Endothelial cell of umbilical vein (primary cell): ENCODE results near the gene TRIM24. TPM values are rescaled to one million over a fixed set of nuclear protein-coding genes. Genes with fewer than 3 reads are reported as not detected.
"Not testable (repeated sequence)": the region's sequence is repeated elsewhere in the genome, so short reads cannot be mapped to it uniquely, and the experiment has no call there.

ENCODE experiments used
- Bru-seq: library from RNA; stranded (reverse); fragments of 400-500 nt; gene quantifications from one replicate; lab custom pipeline; 2021; lab: Mats Ljungman, UMichigan
- BruChase-seq, 2 experiments: library from RNA; stranded (reverse); fragments of 400-500 nt; gene quantifications; one replicate each; lab custom pipeline; 2021; lab: Mats Ljungman, UMichigan
- BruUV-seq: library from RNA; stranded (reverse); fragments of 400-500 nt; replicated peaks from 2 replicates; lab custom pipeline; 2021; lab: Mats Ljungman, UMichigan
- CTCF ChIA-PET: fragments of 300-600, 350-600 bp; sonication (Branson Sonifier 250); formaldehyde crosslinking; loops from one replicate; lab custom pipeline; 2021; ENCODE audit warnings: antibody characterized with exemption, inconsistent platforms; lab: Charles Lee
- POLR2A ChIA-PET: fragments of 300-600, 350-600 bp; sonication (Branson Sonifier 250); formaldehyde crosslinking; loops from one replicate; lab custom pipeline; 2021; ENCODE audit warnings: antibody characterized with exemption, inconsistent platforms; lab: Charles Lee
- DNase-seq: peaks from one replicate; pipeline ENCODE4 v3.0.0-alpha.2; 2011; ENCODE audit warnings: low read depth, low spot score
- FAIRE-seq: peaks from 2 replicates; lab custom pipeline; 2011; peaks lifted over from hg19 to GRCh38; lab: Jason Lieb, UNC
- H2AFZ ChIP-seq: 2 replicates; pipeline ENCODE4 v1.6.0; 2012; ENCODE audit warnings: low read depth, low read length, control low read depth, inconsistent platforms
- H3K27ac ChIP-seq: 2 replicates; pipeline ENCODE4 v1.5.1; 2011; ENCODE audit warnings: low read depth, mild to moderate bottlenecking, control low read depth, low read length, moderate library complexity; ENCODE audit not compliant: insufficient read depth
- H3K27me3 ChIP-seq, 2 experiments: 2 replicates each; pipeline versions ENCODE4 v1.6.0 to v1.6.1; 2011; ENCODE audit warnings: low read length in 2 of 2, mixed read lengths in 1 of 2; ENCODE audit not compliant: control insufficient read depth in 2 of 2, insufficient read depth in 2 of 2
- H3K36me3 ChIP-seq, 2 experiments: 2 replicates in 1 of 2; 3 replicates in 1 of 2; pipeline ENCODE4 v1.5.1; 2011; ENCODE audit warnings: low read length in 2 of 2, mild to moderate bottlenecking in 1 of 2, moderate library complexity in 1 of 2; ENCODE audit not compliant: control insufficient read depth in 2 of 2, insufficient read depth in 2 of 2; ENCODE audit errors: extremely low read depth in 1 of 2
- H3K4me1 ChIP-seq: 3 replicates; pipeline ENCODE4 v1.5.1; 2011; ENCODE audit warnings: mild to moderate bottlenecking, low read length; ENCODE audit not compliant: control insufficient read depth, insufficient read depth; ENCODE audit errors: extremely low read depth
- H3K4me2 ChIP-seq: 2 replicates; pipeline ENCODE4 v1.6.1; 2011; ENCODE audit warnings: low read length, control low read depth, mixed read lengths; ENCODE audit not compliant: insufficient read depth
- H3K4me3 ChIP-seq, 3 experiments: fragments of 200-600 bp in 1 of 3; sonication (generic), shearing (Covaris generic) in 1 of 3; replicated peaks in 1 of 3; 2 replicates each; pipeline ENCODE4 v1.5.1; 2011 to 2016; ENCODE audit warnings: control low read depth in 3 of 3, low read length in 3 of 3, mild to moderate bottlenecking in 2 of 3, inconsistent platforms in 1 of 3, low read depth in 1 of 3, moderate library complexity in 1 of 3; ENCODE audit not compliant: insufficient read depth in 1 of 3
- H3K79me2 ChIP-seq: 2 replicates; pipeline ENCODE4 v1.6.0; 2012; ENCODE audit warnings: low read length, inconsistent platforms; ENCODE audit not compliant: control insufficient read depth, insufficient read depth
- H3K9ac ChIP-seq: replicated peaks from 2 replicates; pipeline ENCODE3; 2011; ENCODE audit warnings: low read length, control low read depth; ENCODE audit not compliant: insufficient read depth; ENCODE audit errors: extremely low read depth
- H3K9me1 ChIP-seq: replicated peaks from 3 replicates; pipeline ENCODE4 v1.6.0; 2011; ENCODE audit warnings: mild to moderate bottlenecking, low read length; ENCODE audit not compliant: control insufficient read depth, insufficient read depth; ENCODE audit errors: extremely low read depth
- H3K9me3 ChIP-seq: replicated peaks from 2 replicates; pipeline ENCODE4 v1.5.1; 2012; ENCODE audit warnings: low read length, inconsistent platforms; ENCODE audit not compliant: control insufficient read depth, insufficient read depth
- H4K20me1 ChIP-seq: replicated peaks from 2 replicates; pipeline ENCODE3; 2011; ENCODE audit warnings: mild to moderate bottlenecking, low read length; ENCODE audit not compliant: control insufficient read depth, insufficient read depth; ENCODE audit errors: extremely low read depth
- EZH2 ChIP-seq: IDR thresholded peaks from 2 replicates; pipeline ENCODE4 v1.6.1; 2012; ENCODE audit warnings: borderline replicate concordance, low read depth, mild to moderate bottlenecking, moderate library complexity, low read length, inconsistent platforms; ENCODE audit not compliant: severe bottlenecking
- FOS ChIP-seq: IDR thresholded peaks from 2 replicates; pipeline ENCODE4 v1.6.1; 2011; ENCODE audit warnings: mild to moderate bottlenecking, low read length, moderate library complexity, borderline replicate concordance; ENCODE audit not compliant: insufficient read depth
- GATA2 ChIP-seq: IDR thresholded peaks from 2 replicates; pipeline ENCODE4 v1.7.0; 2011; ENCODE audit warnings: low read depth, mild to moderate bottlenecking, moderate library complexity, mixed read lengths, low read length; ENCODE audit not compliant: insufficient read length, insufficient read depth
- JUN ChIP-seq: IDR thresholded peaks from 2 replicates; pipeline ENCODE4 v1.6.1; 2011; ENCODE audit warnings: borderline replicate concordance, low read depth; ENCODE audit not compliant: insufficient read length, insufficient read depth
- MYC ChIP-seq: IDR thresholded peaks from one replicate; pipeline ENCODE4 v1.6.1; 2011; ENCODE audit warnings: mild to moderate bottlenecking, low read depth, low read length
- POLR2A ChIP-seq: IDR thresholded peaks from 2 replicates; pipeline ENCODE4 v1.6.1; 2012; ENCODE audit warnings: low read depth, mild to moderate bottlenecking, control low read depth, low read length
- POLR2AphosphoS5 ChIP-seq: IDR thresholded peaks from 2 replicates; pipeline ENCODE4 v1.6.1; 2012; ENCODE audit warnings: low read depth, mild to moderate bottlenecking, control low read depth, low read length, moderate library complexity; ENCODE audit not compliant: insufficient read depth
- dilution Hi-C: fragments of 300-500 bp; cut with MboI; formaldehyde crosslinking; loops from one replicate; pipeline ENCODE4 v1.15.0; 2019; ENCODE audit warnings: low sequenced_read_pairs; ENCODE audit not compliant: extremely low pct_ligation_motif_present
- intact Hi-C: fragments of 100-400 bp; cut with micrococcal nuclease; formaldehyde crosslinking; loops from one replicate; pipeline ENCODE4 v1.10.0; 2022
- long read RNA-seq: library from polyadenylated mRNA; stranded (forward); transcript quantifications from one replicate; pipeline ENCODE4 v2.0.0, GENCODE V29; 2021
- polyA minus RNA-seq, 3 experiments: library from RNA; depleted of rRNA, polyadenylated mRNA; stranded (reverse); fragments of >200 nt; gene quantifications; 1 replicate in 1 of 3; 2 replicates in 2 of 3; pipeline ENCODE4 v1.2.3, GENCODE V29; 2011
- polyA plus RNA-seq, 4 experiments: library from polyadenylated mRNA; depleted of rRNA in 3 of 4; stranded (reverse) in 3 of 4; unstranded in 1 of 4; fragments of >200 nt; gene quantifications; 2 replicates each; pipeline versions ENCODE4 v1.2.1 to v1.2.3, GENCODE V29; 2011 to 2012; ENCODE audit warnings: missing spikeins in 1 of 4
- total RNA-seq: library from RNA; stranded (reverse); gene quantifications from 2 replicates; pipeline ENCODE4 v1.2.3, GENCODE V29; 2021
- TF ChIP-seq, protein P1 (sequence below), 2 donors: IDR thresholded peaks; 1 replicate in 1 of 2; 2 replicates in 1 of 2; pipeline ENCODE4 v1.5.1; 2011; ENCODE audit warnings: low read length in 2 of 2, mild to moderate bottlenecking in 2 of 2, moderate library complexity in 2 of 2, control low read depth in 1 of 2, inconsistent platforms in 1 of 2, low read depth in 1 of 2; ENCODE audit not compliant: insufficient read depth in 1 of 2; ENCODE audit errors: extremely low read depth in 1 of 2
- TF ChIP-seq, protein P2 (sequence below): IDR thresholded peaks from 2 replicates; pipeline ENCODE4 v1.6.1; 2011; ENCODE audit not compliant: insufficient read depth, insufficient read length

The TRIM24 gene
- 25.4 and 26.1 TPM in 2 replicates for total RNA-seq
- 7.6 and 9.1 TPM in 2 replicates for polyA plus RNA-seq
- 8.6 and 9.1 TPM in 2 replicates for polyA plus RNA-seq (2011; cell fraction: cytosol; rRNA removed)
- polyA plus RNA-seq (2011; cell fraction: nucleus; rRNA removed) = 12.3 and 13.7 TPM in 2 replicates
- polyA plus RNA-seq (2012) = 7.2 and 13.2 TPM in 2 replicates
- polyA minus RNA-seq = 23.3 and 27.9 TPM in 2 replicates
- polyA minus RNA-seq (2011; cell fraction: cytosol; rRNA and poly(A)+ RNA removed) = 15.8 TPM
- 26.1 and 40.2 TPM in 2 replicates for polyA minus RNA-seq (2011; cell fraction: nucleus; rRNA and poly(A)+ RNA removed)
- percentile 89 among the genes with signal in this experiment for Bru-seq, nascent RNA
- percentile 70 among the genes with signal in this experiment for BruChase-seq, experiment 1, labeled RNA remaining after a 6-hour chase
- percentile 74 among the genes with signal in this experiment for BruChase-seq, experiment 2, labeled RNA remaining after a 2-hour chase
- long read RNA-seq, full-length matches to known transcripts = 11 of 22 reads
- long read RNA-seq, partial matches to known transcripts = 3 of 22 reads
- long read RNA-seq, other reads (novel, unspliced or antisense) = 8 of 22 reads

DNA sequence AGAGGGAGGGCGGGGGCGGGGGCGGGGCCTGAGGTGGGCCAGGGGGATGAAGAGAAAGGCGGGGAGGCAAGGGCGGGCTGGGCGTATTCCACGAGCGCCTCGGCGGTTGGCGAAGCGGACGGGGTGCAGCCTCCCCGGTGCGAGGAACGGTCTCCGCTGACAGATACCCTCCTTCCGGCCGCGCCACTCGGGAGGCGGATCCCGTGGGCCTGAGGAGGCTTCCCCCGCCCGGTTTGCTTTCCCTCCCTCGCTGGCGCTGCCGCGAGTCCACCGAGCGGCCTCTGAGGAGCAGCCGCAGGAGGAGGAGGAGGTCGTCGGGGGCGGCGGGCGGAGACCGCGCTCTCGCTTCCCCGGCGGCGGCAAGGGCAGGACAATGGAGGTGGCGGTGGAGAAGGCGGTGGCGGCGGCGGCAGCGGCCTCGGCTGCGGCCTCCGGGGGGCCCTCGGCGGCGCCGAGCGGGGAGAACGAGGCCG, at the start of gene TRIM24:
TSS of gene TRIM24 (plus strand) at position 84 of the 473 bp plus-strand sequence. CDS start at position 374, 290 bp downstream.
- DNase-seq (no peak), FAIRE-seq (no peak)
- Histone ChIP-seq H3K36me3 (no peaks in the 10 kb centered on the region), H3K4me3 (peak within 1 kb of the TSS; percentile 86 to 99 (median 95)), H3K79me2 (peaks cover 36% of the 10 kb centered on the region), H3K4me2 (peak within 1 kb of the TSS; percentile 95), H3K4me1 (peaks cover 5% of the 10 kb centered on the region), H3K27ac (peak within 1 kb of the TSS; percentile 61), H2AFZ (peak within 1 kb of the TSS; percentile 84), H3K9me3 (no peaks in the 10 kb centered on the region), H3K9ac (peak within 1 kb of the TSS; percentile 89), H4K20me1 (peaks cover 2% of the 10 kb centered on the region), H3K9me1 (no peaks in the 10 kb centered on the region), H3K27me3 (no peaks in the 10 kb centered on the region)
- BruUV-seq = no TSS peak
- ChIA-PET POLR2A (interaction anchor here (0.7 kb wide), 1 partner anchor 86 kb away, joined by 5 read pairs; no protein-coding TSS in a partner anchor), CTCF (interaction anchor here (0.5 to 2.1 kb wide), 6 partner anchors 8 to 299 kb away, joined by 3 to 13 read pairs (median 4); no protein-coding TSS in a partner anchor)
- intact Hi-C loops (loop anchor here (1.0 to 10.0 kb wide), 6 partner anchors 52 to 458 kb away; partner anchors contain the start of gene CREB3L2), dilution Hi-C loops (no loop called here)
- TF ChIP-seq, protein P1, sequence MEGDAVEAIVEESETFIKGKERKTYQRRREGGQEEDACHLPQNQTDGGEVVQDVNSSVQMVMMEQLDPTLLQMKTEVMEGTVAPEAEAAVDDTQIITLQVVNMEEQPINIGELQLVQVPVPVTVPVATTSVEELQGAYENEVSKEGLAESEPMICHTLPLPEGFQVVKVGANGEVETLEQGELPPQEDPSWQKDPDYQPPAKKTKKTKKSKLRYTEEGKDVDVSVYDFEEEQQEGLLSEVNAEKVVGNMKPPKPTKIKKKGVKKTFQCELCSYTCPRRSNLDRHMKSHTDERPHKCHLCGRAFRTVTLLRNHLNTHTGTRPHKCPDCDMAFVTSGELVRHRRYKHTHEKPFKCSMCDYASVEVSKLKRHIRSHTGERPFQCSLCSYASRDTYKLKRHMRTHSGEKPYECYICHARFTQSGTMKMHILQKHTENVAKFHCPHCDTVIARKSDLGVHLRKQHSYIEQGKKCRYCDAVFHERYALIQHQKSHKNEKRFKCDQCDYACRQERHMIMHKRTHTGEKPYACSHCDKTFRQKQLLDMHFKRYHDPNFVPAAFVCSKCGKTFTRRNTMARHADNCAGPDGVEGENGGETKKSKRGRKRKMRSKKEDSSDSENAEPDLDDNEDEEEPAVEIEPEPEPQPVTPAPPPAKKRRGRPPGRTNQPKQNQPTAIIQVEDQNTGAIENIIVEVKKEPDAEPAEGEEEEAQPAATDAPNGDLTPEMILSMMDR (IDR thresholded peaks at IDR 0.05; ENCODE audit: extremely low read depth in 1 of 2, insufficient read depth in 1 of 2, low read depth in 1 of 2, low read length in 2 of 2) = no peak
- TF ChIP-seq EZH2 (no peak), MYC (no peak), FOS (no peak), POLR2AphosphoS5 (peak; percentile 76), GATA2 (no peak), JUN (no peak), POLR2A (peak; percentile 77)
- TF ChIP-seq, protein P2, sequence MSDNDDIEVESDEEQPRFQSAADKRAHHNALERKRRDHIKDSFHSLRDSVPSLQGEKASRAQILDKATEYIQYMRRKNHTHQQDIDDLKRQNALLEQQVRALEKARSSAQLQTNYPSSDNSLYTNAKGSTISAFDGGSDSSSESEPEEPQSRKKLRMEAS = peak; percentile 28

DNA sequence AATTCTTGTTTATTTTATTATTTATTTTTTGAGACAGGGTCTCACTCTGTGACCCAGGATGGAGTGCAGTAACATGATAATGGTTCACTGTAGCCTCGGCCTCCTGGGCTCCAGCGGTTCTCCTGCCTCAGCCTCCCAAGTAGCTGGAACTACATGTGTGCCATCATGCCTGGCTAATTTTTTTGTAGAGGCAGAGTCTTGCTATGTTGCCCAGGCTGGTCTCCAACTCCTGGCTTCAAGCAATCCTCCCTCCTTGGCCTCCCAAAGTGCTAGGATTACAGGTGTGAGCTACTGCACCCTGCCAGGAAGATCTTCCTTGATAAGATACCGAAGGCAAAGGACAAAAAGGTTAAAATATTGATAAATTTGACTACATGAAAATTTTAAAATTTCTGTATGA, 48.0 kb upstream of the TRIM24 start:
- H3K9me3 ChIP-seq, H4K20me1 ChIP-seq, BruUV-seq, intact Hi-C loops, H3K4me2 ChIP-seq, DNase-seq, dilution Hi-C loops, POLR2A ChIA-PET, H3K27ac ChIP-seq, H3K79me2 ChIP-seq, H2AFZ ChIP-seq, H3K36me3 ChIP-seq, H3K27me3 ChIP-seq, H3K9me1 ChIP-seq, FAIRE-seq, CTCF ChIA-PET, H3K4me3 ChIP-seq, H3K9ac ChIP-seq: not testable (repeated sequence)
- peaks cover 13% of the 10 kb centered on the region for H3K4me1 ChIP-seq
